Erythroblast (primary cell): ENCODE measurements around the gene BPNT1.

Source experiments
- GATA1 ChIP-seq: IDR thresholded peaks from 2 replicates; pipeline ENCODE4 v1.6.1; 2011; ENCODE audit warnings: low read depth, mild to moderate bottlenecking, control low read depth, low read length, moderate library complexity
- POLR2A ChIP-seq: IDR thresholded peaks from 2 replicates; pipeline ENCODE4 v1.6.1; 2011; ENCODE audit warnings: mild to moderate bottlenecking, low read length

DNA sequence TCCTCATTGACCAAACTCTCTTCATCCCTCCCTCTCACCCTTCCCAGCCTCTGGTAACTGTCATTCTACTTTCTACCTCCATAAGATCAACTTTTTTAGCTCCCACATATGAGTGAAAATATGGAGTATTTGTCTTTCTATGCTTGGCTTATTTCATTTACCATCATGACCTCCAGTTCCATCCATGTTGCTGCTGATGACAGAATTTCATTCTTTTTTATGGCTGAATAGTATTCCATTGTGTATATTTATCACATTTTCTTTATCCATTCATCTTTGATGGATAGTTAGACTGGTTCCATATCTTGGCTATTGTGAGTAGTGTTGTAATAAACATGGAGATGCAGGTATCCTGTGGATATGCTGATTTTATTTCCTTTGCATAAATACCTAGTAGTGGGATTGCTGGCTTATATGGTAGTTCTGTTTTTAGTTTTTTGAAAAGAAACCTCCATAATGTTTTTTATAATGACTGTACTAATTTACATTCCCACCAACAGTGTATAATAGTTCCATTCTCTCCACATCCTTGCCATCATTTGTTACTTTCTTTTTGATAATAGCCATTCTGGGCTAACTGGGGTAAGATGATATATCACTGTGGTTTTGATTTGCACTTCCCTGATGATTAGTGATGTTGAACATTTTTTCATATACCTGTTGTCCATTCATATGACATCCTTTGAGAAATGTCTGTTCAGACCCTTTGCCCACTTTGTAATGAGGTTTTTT, 40.1 kb upstream of the BPNT1 start:
- no peak for TF ChIP-seq POLR2A
- no peak for TF ChIP-seq GATA1
